Stomach (tissue), 4 donors: ENCODE results near the gene NES.

Source experiments
- POLR2AphosphoS5 ChIP-seq, 3 donors: sonication (generic); formaldehyde crosslinking; IDR thresholded peaks; one replicate each; pipeline ENCODE4 v1.6.1; 2016; ENCODE audit warnings: antibody characterized with exemption in 3 of 3
- TF ChIP-seq, protein P1 (sequence below), 7 experiments: fragments of 450-650 bp in 4 of 7; fragments of 200-600 bp in 3 of 7; sonication (generic) in 3 of 7; IDR thresholded peaks; one replicate each; pipeline ENCODE4 v1.5.1; 2016 to 2019; ENCODE audit warnings: antibody characterized with exemption in 7 of 7, control low read depth in 2 of 7, mild to moderate bottlenecking in 1 of 7

DNA sequence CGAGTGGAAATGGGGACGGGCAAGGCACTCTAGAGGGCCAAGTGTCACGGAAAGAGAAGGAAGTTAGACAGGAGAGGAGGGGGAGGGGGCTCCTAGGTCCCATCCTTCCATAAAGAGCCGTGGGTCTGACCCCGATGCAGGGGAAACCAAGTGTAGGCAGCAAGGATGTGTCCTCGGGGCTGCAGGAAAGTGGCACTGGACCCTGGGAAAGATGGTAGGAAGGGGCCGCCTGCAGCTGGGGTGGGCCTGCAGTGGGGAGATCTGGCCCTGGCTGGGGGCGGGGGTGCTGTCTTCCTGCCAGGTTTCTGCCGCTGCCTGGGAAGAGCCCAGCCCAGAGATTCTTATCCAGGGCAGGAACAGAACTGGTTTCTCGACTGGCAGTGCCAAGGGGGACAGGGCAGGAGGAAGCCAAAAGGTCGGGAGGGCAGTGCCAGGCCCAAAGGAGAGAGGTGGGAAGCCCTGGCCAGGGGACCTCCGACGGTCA, 15.3 kb upstream of the NES start:
- TF ChIP-seq, protein P1, sequence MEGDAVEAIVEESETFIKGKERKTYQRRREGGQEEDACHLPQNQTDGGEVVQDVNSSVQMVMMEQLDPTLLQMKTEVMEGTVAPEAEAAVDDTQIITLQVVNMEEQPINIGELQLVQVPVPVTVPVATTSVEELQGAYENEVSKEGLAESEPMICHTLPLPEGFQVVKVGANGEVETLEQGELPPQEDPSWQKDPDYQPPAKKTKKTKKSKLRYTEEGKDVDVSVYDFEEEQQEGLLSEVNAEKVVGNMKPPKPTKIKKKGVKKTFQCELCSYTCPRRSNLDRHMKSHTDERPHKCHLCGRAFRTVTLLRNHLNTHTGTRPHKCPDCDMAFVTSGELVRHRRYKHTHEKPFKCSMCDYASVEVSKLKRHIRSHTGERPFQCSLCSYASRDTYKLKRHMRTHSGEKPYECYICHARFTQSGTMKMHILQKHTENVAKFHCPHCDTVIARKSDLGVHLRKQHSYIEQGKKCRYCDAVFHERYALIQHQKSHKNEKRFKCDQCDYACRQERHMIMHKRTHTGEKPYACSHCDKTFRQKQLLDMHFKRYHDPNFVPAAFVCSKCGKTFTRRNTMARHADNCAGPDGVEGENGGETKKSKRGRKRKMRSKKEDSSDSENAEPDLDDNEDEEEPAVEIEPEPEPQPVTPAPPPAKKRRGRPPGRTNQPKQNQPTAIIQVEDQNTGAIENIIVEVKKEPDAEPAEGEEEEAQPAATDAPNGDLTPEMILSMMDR (IDR thresholded peaks at IDR 0.05): no peak
- no peak for TF ChIP-seq POLR2AphosphoS5 (IDR thresholded peaks at IDR 0.05)
